ENCODE data around the gene RAPH1. TPM values are rescaled to one million over a fixed set of nuclear protein-coding genes. Genes with fewer than 3 reads are reported as not detected.

Gene RAPH1
- total RNA-seq, 1 experiment from 2014 or later = 16.5 TPM

GRCh38 chr2:203344667-203345066 lies 190.4 kb downstream of the RAPH1 start:
- Histone ChIP-seq H2AFZ (no peak overlapping the region), H3K4me2 (no peak overlapping the region), H3K4me1 (replicated peaks; ENCODE audit: insufficient read depth) (peaks cover 13% of the 10 kb centered on the region), H3K36me3 (ENCODE audit: low read depth) (no peaks in the 10 kb centered on the region), H3K79me2 (ENCODE audit: low read depth) (peaks cover 19% of the 10 kb centered on the region; the same call in 1 of the 2 replicates), H3F3A (ENCODE audit: insufficient read depth, low read depth) (peaks cover 7% of the 10 kb centered on the region; the same call in 1 of the 2 replicates), H3K27ac (no peak overlapping the region), H3K9me2 (ENCODE audit: insufficient read depth) (no peaks in the 10 kb centered on the region), H3K4me3 (no peak overlapping the region), H4K20me1 (ENCODE audit: insufficient read depth) (no peaks in the 10 kb centered on the region), H3K27me3 (ENCODE audit: insufficient read depth, low read depth) (no peaks in the 10 kb centered on the region), H3K9me3 (ENCODE audit: insufficient read depth, low read depth) (no peaks in the 10 kb centered on the region)
- intact Hi-C loops (cut with micrococcal nuclease; ENCODE audit: unreplicated experiment) = no loop called here
- TF ChIP-seq EZH2 (IDR thresholded peaks at IDR 0.05; ENCODE audit: low read depth) = no peak
- TF ChIP-seq, protein P1, sequence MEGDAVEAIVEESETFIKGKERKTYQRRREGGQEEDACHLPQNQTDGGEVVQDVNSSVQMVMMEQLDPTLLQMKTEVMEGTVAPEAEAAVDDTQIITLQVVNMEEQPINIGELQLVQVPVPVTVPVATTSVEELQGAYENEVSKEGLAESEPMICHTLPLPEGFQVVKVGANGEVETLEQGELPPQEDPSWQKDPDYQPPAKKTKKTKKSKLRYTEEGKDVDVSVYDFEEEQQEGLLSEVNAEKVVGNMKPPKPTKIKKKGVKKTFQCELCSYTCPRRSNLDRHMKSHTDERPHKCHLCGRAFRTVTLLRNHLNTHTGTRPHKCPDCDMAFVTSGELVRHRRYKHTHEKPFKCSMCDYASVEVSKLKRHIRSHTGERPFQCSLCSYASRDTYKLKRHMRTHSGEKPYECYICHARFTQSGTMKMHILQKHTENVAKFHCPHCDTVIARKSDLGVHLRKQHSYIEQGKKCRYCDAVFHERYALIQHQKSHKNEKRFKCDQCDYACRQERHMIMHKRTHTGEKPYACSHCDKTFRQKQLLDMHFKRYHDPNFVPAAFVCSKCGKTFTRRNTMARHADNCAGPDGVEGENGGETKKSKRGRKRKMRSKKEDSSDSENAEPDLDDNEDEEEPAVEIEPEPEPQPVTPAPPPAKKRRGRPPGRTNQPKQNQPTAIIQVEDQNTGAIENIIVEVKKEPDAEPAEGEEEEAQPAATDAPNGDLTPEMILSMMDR (conservative IDR thresholded peaks at IDR 0.05) = no peak
- DNase-seq = no peak
- BruUV-seq (replicated peaks) = no TSS peak
- ChIA-PET POLR2A (ENCODE audit: unreplicated experiment) (no interaction called here), CTCF (no interaction called here)

Other genes starting within 250 kb of the RAPH1 start
- 31.8 and 54.3 TPM in 2 replicates for gene ABI2, start 206.9 kb downstream of the RAPH1 start, total RNA-seq (2021)
- gene CD28, start 171.3 kb upstream of the RAPH1 start, total RNA-seq (2021) = not detected in 2 replicates